ENCODE data around the gene MED17.
A peak's percentile ranks its signal among the peaks of the same experiment; 100 is the strongest.

The MED17 gene

DNA sequence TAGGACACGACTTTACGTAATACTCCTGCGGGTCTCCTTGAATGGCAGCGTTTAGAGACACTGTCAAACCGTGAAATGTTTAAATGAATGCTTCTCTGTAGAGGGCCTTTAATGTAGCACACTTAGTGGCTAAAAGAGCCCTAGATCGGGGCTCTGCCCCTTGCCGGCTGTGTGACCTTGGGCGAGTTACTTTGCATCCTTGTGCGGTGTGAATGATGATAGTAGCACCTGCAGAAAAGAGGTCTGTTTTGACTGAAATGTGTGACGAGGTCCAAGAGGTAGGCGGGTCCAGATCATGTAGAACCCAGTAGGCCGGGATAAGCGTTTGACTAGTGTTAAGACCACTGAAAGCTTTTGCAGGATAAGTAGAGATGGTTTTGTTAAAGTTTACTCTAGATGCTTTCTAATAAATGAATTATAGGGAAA, 866 bp downstream of the MED17 start:
- Histone ChIP-seq H3K79me2 (peaks cover 28% of the 10 kb centered on the region), H3K27me3 (ENCODE audit: control insufficient read depth, insufficient read depth, low read length) (no peaks in the 10 kb centered on the region), H3K4me2 (ENCODE audit: low read length) (peak overlapping the region; percentile 83), H3K9ac (no peak overlapping the region), H2AFZ (peak overlapping the region; percentile 80), H3K36me3 (ENCODE audit: control insufficient read depth, insufficient read depth, low read length) (no peaks in the 10 kb centered on the region), H3K4me3 (ENCODE audit: low read depth, low read length) (peak overlapping the region; percentile 78), H3K27ac (peak overlapping the region; percentile 89), H3K4me1 (no peaks in the 10 kb centered on the region), H3K9me3 (ENCODE audit: control insufficient read depth, low read length) (no peaks in the 10 kb centered on the region)
- TF ChIP-seq, protein P1, sequence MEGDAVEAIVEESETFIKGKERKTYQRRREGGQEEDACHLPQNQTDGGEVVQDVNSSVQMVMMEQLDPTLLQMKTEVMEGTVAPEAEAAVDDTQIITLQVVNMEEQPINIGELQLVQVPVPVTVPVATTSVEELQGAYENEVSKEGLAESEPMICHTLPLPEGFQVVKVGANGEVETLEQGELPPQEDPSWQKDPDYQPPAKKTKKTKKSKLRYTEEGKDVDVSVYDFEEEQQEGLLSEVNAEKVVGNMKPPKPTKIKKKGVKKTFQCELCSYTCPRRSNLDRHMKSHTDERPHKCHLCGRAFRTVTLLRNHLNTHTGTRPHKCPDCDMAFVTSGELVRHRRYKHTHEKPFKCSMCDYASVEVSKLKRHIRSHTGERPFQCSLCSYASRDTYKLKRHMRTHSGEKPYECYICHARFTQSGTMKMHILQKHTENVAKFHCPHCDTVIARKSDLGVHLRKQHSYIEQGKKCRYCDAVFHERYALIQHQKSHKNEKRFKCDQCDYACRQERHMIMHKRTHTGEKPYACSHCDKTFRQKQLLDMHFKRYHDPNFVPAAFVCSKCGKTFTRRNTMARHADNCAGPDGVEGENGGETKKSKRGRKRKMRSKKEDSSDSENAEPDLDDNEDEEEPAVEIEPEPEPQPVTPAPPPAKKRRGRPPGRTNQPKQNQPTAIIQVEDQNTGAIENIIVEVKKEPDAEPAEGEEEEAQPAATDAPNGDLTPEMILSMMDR (IDR thresholded peaks at IDR 0.05), result no peak

DNA sequence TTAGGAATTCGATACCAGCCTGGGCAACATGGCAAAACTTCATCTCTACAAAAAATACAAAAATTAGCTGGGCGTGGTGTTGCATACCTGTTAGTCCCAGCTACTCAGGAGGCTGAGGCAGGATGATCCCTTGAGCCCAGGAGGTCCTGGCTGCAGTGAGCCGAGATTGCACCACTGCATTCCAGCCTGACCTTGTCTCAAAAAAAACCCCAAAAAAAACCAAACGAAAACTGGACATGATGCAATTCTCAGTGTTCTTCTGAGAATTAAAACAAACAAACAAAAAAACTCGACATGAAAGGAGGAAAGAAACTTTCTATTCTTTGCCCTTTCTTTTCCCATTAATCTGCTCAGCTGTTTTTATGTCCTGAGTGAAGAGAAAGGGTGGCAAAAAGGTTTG, 7.4 kb downstream of the MED17 start:
- no peak overlapping the region for H3K9ac ChIP-seq
- no peaks in the 10 kb centered on the region for H3K36me3 ChIP-seq (ENCODE audit: control insufficient read depth, insufficient read depth, low read length)
- no peak overlapping the region for H3K4me3 ChIP-seq (ENCODE audit: low read depth, low read length)
- H3K27ac ChIP-seq, result no peak overlapping the region
- H3K79me2 ChIP-seq, result peaks cover 11% of the 10 kb centered on the region
- H2AFZ ChIP-seq, result no peak overlapping the region
- H3K27me3 ChIP-seq (ENCODE audit: control insufficient read depth, insufficient read depth, low read length), result no peaks in the 10 kb centered on the region
- TF ChIP-seq, protein P1 (IDR thresholded peaks at IDR 0.05), result no peak
- H3K4me2 ChIP-seq (ENCODE audit: low read length), result no peak overlapping the region
- H3K4me1 ChIP-seq, result no peaks in the 10 kb centered on the region
- no peaks in the 10 kb centered on the region for H3K9me3 ChIP-seq (ENCODE audit: control insufficient read depth, low read length)

DNA sequence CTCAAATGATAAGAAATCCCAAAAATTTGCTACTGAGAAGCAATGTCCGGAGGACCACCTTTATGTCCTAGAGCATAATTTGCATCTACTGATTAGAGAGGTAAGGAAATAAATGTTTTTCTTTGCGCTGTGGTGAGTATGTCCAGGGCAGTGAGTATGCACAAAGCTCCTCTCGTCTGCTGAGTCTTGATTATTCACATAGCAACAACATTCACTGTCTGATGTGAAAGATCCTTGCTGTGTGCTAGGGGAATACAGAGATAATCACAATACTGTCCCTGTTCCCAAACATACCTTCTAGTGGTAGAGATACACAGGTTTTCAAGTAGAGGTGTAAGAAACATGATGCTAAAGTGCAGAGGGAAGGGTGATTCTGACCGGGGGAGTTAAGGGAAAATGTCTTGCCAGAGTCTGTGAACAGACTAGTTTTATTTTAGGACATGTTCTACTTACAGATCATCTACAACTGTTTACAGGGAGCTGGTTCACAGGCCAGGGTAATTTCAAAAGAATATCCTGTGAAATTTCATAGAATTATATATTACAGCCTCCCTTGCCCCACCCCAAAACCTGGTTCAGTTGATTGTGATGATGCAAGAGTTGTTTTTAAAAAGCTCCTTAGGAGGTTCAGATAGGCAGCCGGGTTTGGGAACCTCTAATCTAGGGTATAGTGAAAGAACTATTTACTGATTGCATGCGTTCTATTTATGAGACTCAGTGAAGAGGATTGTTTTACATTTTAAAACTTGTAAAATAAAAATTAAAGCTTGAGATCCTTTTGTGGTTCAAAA, 12.6 kb downstream of the MED17 start:
- Histone ChIP-seq H3K9me3 (ENCODE audit: control insufficient read depth, low read length) (no peaks in the 10 kb centered on the region), H3K9ac (no peak overlapping the region), H2AFZ (no peak overlapping the region), H3K4me3 (ENCODE audit: low read depth, low read length) (no peak overlapping the region), H3K4me1 (no peaks in the 10 kb centered on the region), H3K27me3 (ENCODE audit: control insufficient read depth, insufficient read depth, low read length) (no peaks in the 10 kb centered on the region), H3K4me2 (ENCODE audit: low read length) (no peak overlapping the region), H3K27ac (no peak overlapping the region), H3K79me2 (no peaks in the 10 kb centered on the region), H3K36me3 (ENCODE audit: control insufficient read depth, insufficient read depth, low read length) (no peaks in the 10 kb centered on the region)
- TF ChIP-seq, protein P1 (IDR thresholded peaks at IDR 0.05), result no peak

DNA sequence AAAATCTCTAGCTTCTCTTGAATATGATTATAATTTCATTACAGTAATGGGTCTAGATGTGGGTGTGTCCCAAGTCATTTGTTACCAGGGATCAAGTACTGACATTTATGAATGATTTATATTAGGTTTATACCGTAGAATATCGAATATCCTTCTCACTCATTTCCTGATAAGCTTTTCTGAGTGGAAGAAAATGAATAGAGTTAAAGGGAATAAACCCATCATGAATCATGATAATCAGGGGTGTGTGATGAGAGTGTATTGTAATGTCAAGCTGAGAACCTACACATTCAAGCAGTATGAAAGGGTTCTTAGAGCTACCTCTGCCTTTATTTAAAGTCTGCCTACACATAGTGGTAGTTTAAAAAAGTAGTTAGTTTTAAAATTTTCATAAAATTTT, 17.3 kb downstream of the MED17 start:
- Histone ChIP-seq H3K27ac (no peak overlapping the region), H3K27me3 (ENCODE audit: control insufficient read depth, insufficient read depth, low read length) (no peaks in the 10 kb centered on the region), H3K4me1 (no peaks in the 10 kb centered on the region), H3K36me3 (ENCODE audit: control insufficient read depth, insufficient read depth, low read length) (no peaks in the 10 kb centered on the region), H3K4me3 (ENCODE audit: low read depth, low read length) (no peak overlapping the region), H2AFZ (no peak overlapping the region), H3K79me2 (no peaks in the 10 kb centered on the region), H3K4me2 (ENCODE audit: low read length) (no peak overlapping the region), H3K9ac (no peak overlapping the region), H3K9me3 (ENCODE audit: control insufficient read depth, low read length) (no peaks in the 10 kb centered on the region)
- TF ChIP-seq, protein P1 (IDR thresholded peaks at IDR 0.05), result no peak

DNA sequence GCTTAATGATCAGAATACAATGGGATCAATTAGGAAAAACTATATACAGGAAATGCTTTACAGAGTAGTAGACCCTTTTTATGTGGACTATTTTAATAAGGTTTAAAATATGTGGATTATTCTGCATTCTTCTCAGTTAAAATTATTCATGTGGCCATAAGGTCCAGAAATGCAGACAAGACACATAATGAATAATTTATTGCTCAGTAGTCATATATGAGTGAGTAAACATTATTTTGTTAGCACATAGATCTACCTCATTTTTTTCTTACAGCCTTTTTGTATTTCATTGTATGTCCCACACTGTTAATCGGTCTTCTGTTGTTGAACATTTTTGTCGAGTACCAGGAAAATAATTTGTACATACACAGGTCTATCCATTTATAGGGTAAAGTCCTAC, 20.8 kb downstream of the MED17 start:
- Histone ChIP-seq H3K4me2 (ENCODE audit: low read length) (no peak overlapping the region), H3K4me1 (no peaks in the 10 kb centered on the region), H3K4me3 (ENCODE audit: low read depth, low read length) (no peak overlapping the region), H3K79me2 (no peaks in the 10 kb centered on the region), H2AFZ (no peak overlapping the region), H3K9me3 (ENCODE audit: control insufficient read depth, low read length) (no peaks in the 10 kb centered on the region), H3K27ac (no peak overlapping the region), H3K36me3 (ENCODE audit: control insufficient read depth, insufficient read depth, low read length) (no peaks in the 10 kb centered on the region), H3K9ac (no peak overlapping the region), H3K27me3 (ENCODE audit: control insufficient read depth, insufficient read depth, low read length) (no peaks in the 10 kb centered on the region)
- TF ChIP-seq, protein P1 (IDR thresholded peaks at IDR 0.05), result no peak

Measured in parathyroid adenoma (tissue), 2 donors.